Stimulated activated CD4-positive, alpha-beta T cell treated with anti-CD3 and anti-CD28 coated beads, Interleukin-4, amount 100 ng/mL, for 1 hour (primary cell): ENCODE data around the gene CLDN5.

ENCODE experiments used
- DNase-seq: peaks from one replicate; pipeline ENCODE4 v3.0.0-alpha.2; 2020

Gene CLDN5

DNA sequence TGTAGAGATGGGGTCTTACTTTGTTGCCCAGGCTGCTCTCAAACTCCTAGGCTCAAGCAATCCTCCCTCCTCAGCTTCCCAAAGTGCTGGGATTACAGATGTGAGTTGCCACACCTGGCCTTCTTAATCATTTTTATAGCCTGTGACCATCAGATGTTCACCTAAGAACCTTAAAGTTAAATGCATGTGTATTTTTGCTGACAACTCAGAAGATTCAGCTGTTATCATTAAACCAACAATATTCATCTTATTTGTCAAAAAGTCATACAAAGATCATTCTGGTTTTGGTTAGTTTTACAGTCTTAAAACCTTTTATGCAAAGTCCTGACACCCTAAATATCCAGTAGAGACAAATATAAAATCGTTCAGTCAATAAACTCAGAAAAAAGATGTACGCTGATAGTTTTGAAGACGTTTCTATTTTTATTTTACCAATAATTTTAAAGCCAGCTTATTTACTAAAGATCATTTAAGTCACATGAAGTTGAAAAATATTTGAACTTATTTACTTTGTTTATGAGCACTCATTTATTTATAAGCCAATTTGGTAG lies 22.2 kb downstream of the CLDN5 start:
- DNase-seq = no peak

DNA sequence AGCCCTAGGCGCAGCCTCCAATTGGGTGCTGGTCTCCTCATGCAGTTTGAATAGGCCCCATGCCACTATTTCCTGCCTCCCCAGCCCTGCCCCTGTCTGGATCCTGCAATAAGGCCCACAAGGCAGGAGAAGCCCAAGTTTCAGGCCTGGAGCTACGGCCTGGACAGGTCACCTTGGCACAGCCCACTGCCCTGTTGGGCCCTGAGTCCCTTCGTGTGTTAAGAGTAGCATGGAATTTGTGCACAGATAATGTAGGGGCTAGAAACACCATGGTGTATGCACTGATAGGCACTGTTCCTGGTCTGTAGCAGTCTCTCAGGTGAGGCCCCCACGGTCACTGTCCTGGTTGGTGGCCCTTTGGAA lies 24.3 kb downstream of the CLDN5 start:
- no peak for DNase-seq

DNA sequence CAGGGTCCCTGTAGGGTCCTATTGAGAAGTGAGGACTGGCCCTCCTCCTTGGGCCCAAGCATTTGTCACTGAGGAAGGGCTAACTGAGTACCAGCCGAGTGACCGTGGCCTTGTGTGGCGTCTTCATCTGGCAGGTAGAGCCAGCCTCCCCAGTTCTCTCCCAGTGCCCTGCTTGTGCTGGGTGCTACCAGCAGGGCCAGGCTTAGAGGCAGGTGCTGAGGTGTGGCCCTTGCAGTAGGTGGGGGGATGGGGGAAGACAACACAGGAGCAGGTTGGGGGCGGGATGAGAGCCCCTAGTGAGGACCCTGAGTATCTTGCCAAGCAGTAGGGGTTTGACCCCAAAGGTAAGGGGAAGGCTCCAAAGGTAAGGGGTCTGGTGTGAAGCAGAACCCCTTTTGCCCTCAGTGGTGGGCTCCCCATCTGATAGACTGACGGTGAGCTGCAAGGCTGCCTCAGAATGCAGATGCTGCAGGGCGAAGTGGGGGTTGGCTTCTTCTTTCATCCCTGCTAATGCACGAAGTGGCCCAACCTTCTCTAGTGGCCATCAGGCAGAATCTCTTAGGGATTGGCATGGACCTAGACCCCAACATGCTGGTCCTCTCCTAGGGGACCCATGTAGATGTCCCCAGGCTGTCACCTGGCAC lies 24.9 kb downstream of the CLDN5 start:
- DNase-seq = no peak

- DNase-seq = no peak
Observed at GRCh38 chr22:19498866-19499190, 25.4 kb downstream of the CLDN5 start.

DNA sequence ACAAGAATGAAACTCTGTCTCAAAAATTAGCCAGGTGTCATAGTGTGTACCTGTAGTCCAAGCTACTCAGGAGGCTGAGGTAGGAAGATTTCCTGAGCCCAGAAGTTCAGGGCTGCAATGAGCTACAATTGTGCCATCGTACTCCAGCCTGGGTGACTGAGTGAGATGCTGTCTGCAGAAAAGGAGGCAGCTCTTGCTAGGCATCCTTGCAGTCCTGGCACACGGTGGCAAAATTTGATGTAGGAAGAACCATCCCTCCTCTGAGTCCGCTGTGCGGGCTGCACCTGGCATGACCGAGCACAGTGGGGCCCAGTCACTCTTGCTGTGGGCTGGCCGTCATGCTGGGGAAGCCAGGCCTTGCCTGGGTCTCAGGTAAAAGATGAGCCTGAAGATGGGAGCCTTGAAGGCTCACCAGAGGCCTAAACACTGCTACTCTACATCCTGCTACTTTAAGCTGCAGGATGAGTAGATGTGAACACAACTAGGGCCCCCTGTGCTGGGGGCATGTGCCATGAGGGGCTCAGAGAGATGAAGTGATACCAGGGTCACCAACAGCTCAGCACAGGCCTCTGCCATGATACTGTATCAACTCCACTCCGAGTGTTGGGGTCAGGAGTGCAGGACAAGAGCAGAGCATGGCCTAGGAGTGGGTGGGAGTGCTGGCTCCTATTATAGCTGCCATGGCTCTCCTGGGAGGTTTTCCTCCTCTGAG lies 25.9 kb downstream of the CLDN5 start:
- DNase-seq = no peak

DNA sequence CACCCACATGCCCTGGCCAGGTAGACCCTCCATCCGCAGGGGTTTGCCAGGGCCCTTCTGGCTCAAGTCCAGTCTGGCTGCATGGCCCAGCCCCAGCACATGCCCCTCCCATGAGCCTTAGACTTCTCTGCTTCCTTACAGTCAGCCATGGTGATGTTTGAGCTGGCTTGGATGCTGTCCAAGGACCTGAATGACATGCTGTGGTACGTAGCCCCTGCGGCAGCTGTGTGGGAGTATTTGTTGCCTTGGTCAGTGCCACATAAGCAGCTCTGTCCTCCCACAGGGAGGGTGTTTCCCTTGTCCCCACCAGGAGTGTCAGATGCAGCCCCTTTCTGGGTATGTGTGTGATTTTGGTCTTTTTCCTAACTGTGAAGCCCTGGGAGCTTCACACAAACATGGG lies 27.0 kb downstream of the CLDN5 start:
- DNase-seq = no peak

GRCh38 chr22:19496324-19496630 lies 27.9 kb downstream of the CLDN5 start:
- no peak for DNase-seq

- no peak for DNase-seq
Observed at GRCh38 chr22:19495562-19496323, 28.5 kb downstream of the CLDN5 start.

DNA sequence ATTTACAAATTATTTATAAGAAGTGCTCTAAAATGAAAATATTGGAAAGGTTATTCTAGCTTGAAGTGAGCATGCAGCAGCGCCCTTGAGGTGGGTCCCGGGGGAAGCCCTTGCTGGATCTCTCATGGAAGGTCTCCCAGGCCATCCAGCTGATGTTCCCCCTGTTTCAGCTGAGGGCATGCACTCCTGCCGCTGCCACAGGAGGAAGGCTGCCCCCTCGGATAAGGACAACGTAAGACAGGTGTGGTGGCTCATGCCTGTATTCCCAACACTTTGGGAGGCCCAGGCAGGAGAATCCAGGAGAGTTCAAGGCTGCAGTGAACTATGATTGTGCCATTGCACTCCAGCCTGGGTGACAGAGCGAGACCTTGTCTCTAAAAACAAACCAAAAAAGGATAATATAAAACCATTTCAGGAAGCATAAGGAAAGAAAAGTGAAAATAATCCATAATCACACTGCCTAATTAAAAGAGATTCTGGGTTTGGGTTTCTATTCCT lies 29.5 kb downstream of the CLDN5 start:
- DNase-seq = no peak

- no peak for DNase-seq
Observed at GRCh38 chr22:19494001-19494560, 30.1 kb downstream of the CLDN5 start.

GRCh38 chr22:19492504-19493174 lies 31.6 kb downstream of the CLDN5 start:
- no peak for DNase-seq

DNA sequence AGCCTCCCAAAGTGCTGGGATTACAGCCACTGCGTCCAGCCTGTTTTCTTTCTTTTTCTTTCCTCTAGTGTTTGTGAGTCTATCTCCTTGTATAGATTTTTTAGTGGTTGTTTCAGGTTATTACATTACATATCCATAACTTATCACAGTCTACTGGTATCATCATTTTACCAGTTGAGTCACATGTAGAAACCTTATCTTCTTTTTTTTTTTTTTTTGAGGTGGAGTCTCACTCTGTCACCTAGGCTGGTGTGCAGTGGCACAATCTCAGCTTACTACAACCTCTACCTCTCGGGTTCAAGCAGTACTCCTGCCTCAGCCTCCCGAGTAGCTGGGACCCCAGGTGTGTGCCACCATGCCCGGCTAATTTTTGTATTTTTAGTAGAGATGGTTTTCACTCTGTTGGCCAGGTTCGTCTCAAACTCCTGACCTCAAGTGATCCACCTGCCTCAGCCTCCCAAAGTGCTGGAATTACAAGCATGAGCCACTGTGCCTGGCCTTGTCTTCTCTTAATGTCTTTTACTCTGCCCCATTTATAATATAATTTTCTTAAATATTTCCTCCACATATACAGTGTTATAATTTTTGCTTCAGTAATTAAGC lies 33.5 kb downstream of the CLDN5 start:
- DNase-seq = no peak

DNA sequence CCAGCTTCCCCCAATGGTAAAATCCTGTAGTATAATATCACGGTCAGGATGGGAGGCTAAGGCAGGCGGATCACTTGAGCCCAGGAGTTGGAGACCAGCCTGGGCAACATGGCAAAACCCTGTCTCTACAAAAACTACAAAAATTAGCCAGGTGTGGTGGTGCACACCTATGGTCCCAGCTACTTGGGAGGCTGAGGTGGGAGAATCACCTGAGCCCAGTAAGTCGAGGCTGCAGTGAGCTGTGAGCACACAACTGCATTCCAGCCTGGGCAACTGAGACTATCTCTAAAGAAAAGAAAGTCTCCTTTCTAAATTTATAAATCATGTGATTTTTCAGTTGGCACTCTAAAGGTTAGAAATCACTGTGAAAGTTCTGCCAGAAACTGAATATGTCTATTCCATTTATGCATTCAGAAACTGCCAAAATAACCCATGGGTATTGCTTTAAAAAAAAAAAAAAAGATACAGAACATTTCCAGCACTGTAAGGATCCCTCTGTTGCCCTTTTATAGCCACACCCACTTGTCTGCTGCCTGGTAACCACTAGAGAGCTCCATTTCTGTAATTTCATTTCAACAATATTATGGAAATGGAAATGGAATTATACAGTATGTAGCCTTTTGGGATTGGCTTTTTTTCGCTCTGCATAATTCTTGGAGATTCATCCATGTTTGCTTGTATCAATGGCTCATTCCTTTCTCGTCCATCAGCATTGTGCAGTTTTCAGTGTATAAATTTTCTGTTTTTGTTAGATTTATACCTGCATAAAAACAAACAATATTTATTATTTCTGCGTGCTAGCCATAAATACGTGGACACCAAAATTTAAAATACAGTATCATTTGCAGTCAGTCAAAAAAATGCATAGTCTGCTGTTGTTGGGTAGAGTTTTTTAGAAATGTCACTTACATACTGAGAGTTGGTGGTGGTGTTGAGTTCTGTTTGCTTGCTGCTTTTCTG lies 35.0 kb downstream of the CLDN5 start:
- DNase-seq = no peak

DNA sequence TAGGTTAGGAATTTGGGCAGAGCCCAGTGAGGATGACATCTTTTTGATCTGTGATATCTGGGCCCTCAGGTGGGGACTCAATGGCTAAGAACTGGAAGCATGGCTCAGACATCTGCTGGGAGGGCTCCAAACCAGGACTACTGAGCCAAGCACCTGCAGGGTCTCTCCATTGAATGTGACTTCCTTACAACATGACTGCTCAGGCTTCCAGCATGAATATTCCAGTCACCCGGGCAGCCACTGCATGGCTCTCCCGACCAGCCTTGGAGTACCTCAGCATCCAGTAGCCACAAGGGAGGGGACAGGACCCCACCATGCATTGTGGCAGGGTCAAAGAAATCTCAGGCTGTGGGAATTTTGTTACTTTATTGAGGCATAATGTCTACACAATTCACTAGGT lies 35.9 kb downstream of the CLDN5 start:
- no peak for DNase-seq

- DNase-seq = no peak
Observed at GRCh38 chr22:19483481-19484244, 40.5 kb downstream of the CLDN5 start.

GRCh38 chr22:19482297-19482696 lies 41.9 kb downstream of the CLDN5 start:
- no peak for DNase-seq

GRCh38 chr22:19480789-19481188 lies 43.4 kb downstream of the CLDN5 start:
- DNase-seq = no peak

- no peak for DNase-seq
Observed at GRCh38 chr22:19480173-19480568, 44.0 kb downstream of the CLDN5 start.

- DNase-seq = peak; percentile 91
Observed at GRCh38 chr22:19479355-19480172, 44.6 kb downstream of the CLDN5 start, which contains the start of gene CDC45. Gene CDC45 (plus strand): TSS chr22:19479920. CDS start chr22:19479969, 49 bp downstream.
